NCI-H526 treated with DMSO at 0.1 percent for 48 hours (cell line): Measurements from ENCODE around the gene DDAH1.

Source experiments
- DNase-seq: peaks from one replicate; lab custom pipeline; 2025; lab: John Stamatoyannopoulos, UW

The DDAH1 gene

DNA sequence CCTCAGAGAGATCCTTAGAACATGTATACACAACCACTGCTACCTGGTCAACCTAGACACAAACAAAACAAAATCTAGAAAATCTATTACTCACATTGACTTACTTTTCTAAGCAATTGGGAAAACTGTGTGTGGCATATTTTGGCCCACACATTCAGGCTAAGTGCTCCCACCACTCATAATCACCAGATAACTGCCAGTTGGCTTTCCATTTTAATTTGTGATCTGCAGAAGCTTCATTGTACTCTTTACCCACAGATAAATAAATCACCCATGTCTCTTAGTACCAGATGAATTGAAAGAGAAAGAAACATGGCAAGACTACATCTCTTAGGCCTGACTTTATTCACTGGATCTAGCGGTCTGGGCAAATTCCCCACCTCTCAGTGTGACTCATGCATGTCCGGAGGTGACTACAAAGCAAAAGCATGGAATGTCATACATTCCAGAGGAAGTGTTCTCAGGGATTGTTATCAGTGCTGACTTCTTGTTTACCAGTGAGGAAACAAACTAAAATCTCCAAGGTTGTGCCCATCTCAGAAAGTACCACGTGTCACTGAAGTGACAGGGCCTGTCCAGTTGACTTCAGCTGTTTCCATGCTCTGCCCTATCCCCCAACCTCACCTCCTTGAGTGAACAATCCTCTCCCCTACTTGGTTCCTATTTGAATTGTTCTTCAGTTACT is 136.1 kb downstream of the DDAH1 start:
- no peak for DNase-seq

DNA sequence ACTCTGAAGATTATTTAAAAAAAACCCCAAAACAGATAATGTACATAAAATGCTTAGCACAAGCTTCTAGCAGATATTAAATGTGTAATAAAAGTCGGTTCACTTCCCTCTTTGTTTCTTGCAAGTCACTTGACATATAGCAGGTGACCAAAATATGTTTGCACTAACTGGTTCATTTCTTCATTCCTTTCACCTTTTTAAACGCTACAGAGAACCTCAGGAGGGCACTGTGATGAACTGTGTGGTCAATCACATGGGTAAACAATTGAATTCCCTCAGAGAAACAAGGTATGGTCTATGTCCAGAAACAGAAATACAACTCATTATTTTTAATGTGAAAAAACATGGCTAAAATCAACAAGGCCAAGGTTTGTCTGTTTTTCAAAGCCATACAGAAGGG is 137.2 kb downstream of the DDAH1 start:
- no peak for DNase-seq

DNA sequence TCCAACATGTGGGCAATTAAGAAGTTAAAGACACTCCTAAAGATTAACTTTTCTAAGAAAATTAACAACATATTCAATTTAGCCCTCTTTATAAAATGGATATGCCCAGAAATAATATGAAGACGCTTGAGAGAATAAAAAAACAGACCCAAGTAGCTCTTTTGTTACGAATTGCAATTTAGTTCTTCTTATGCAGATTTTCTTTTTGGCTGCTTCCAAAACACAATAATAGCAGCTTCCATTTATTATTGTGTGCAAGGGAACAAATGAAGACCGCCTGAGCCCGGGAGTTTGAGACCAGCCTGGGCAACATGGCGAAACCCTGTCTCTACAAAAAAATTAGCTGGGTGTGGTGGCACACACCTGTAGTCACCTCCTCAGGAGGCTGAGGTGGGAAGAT is 138.1 kb downstream of the DDAH1 start:
- no peak for DNase-seq

DNA sequence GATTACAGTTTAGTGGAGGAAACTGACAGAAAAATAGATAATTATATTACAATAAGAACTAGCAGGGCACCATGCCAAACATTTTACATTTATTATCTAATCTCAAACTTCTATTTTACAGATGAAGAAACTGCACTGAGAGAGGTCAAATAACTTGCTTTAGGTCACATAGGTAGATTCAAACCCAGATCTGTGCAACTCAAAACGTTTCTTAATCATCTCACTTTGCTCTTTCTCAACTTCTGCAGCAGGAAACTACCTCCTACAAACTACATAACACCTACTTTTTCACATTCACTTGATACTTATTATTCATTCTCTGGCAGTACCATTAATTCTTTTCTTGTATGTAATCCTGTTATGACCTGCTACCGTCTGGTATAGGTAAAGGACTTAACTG is 138.6 kb downstream of the DDAH1 start:
- no peak for DNase-seq

DNA sequence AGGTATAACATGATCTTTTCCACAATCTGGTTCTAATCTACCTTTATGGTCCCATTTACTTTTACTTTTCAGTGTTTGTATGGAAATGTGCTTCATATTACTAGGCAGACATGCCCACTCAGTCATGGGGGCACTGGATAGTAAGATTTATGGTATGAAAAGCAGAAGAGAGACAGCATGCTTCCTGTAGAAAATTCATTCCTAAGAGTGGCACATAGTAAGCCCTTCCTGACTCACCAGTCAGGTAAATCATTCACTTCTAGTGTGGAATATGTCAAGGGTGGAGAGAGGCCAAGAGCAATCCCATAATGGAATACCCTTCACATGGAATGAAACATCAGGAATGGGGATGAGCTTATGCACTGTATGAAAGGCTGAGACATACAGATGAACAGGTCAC is 139.0 kb downstream of the DDAH1 start:
- no peak for DNase-seq

DNA sequence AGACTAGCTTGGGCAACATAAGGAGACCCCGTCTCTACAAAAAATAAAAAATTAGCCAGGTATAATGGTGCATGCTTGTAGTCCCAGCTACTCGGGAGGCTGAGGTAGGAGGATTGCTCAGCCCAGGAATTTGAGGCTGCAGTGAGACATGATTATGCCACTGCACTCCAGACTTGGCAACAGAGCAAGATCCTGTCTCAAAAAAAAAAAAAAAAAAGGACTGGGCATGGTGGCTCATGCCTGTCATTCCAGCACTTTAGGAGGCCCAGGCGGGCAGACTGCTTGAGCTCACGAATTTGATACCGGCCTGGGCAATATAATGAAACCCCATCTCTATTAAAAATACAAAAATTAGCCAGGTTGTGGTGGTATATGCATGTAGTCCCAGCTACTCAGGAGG is 141.2 kb downstream of the DDAH1 start:
- DNase-seq = no peak

DNA sequence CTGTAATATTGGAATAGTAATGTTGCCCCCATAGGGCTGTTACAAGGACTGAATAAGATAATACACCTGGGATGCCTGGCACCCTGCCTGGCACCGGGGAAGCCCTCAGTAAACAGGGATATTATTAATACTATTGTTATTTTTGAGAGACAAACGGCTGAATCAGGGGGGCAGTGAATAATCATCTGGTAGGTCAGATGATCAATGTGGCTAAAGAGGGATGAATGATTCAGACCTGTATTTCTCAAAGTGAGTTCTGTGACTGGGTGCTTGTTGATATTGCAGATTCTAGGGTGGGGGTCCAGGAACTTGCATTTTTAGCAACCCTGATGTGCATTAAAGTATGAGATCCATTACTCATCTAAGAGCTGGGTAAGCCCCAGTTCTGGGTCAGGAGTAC is 142.3 kb downstream of the DDAH1 start:
- DNase-seq = no peak

DNA sequence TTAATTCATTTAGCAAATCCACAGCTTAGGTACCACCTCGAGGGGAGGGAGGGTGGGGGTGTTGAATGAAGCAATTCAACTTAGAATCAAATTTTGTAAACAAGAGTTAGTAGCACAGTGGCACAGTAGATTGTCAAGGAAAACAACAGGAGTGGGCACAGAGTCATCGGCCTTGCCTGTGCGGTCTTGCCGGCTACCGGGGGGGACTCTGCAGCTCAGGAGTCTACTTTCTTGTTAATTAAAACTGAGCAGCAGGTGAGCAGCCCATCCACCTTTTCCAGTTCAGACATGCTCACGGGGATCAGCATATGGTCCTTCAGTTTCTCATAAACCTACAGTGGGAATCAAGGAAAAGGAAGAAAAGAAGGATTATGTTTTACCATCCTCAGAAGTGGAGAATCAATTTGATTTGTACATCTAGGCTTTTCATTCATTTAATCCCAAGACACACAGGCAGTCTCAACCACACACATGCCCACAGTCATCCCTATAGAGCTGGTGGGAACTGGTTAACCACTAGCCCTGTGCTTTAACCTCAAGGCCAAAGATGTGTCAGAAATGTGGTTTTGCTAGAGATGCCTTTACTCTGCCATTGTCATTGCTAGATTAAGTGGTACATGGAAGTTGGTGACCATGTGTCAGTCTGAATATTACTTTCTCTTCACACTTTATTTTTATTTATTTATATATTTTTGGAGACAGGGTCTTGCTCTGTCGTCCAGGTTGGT is 143.6 kb downstream of the DDAH1 start:
- DNase-seq = no peak

DNA sequence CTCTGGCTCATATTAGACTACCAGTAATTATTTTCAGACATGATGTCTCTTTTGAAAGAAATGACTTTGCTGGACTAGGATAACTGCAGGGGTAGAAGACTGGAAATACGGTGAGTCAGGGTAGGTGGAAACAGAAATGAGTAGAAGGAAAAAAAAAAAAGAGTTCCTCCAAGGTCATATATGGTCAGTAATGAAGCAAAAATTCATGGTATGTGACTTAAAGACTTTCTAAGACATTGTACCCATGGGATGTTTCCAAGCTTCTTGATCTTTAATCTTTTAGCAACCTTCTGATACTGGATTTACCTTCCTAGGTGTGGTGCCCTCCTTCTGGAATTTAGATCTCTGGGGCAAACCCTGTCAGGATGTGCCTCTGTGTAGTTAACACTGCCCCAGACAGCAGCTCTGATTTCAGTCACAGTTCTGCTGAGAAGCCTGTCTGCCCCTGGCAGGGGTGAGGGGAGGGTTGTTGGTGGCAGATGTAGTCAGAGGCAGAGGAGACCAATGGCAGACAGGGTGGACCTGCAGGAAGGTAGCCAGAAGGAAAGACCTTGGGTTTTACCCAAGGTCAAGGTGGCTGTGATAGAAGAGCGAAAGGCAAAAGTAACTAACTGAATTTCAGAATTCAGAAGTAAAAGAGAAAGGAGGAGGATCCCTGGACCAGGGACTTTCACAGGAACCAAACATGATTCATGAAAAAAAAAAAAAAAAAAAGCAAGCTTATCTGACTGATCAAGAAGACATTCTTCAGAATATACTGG is 144.4 kb downstream of the DDAH1 start:
- DNase-seq = no peak

DNA sequence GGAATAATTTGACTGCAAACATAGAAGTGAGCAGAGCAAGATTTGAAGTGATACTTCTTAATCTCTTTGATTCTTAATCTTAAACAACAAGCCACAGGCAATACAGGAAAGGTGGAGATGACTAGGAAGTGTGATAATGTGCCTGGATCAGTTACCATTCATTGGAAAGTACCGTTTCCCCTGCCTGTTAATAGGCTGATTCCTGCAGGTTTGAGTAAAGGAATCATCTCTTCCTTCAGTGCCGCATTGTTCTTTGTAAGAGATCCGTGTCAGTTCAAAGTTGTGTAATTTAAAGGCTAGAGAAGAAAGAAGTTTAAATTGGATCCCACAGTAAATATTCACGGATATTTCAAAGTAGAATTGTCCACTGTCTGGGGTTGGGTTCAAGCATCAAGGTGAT is 145.0 kb downstream of the DDAH1 start:
- no peak for DNase-seq

DNA sequence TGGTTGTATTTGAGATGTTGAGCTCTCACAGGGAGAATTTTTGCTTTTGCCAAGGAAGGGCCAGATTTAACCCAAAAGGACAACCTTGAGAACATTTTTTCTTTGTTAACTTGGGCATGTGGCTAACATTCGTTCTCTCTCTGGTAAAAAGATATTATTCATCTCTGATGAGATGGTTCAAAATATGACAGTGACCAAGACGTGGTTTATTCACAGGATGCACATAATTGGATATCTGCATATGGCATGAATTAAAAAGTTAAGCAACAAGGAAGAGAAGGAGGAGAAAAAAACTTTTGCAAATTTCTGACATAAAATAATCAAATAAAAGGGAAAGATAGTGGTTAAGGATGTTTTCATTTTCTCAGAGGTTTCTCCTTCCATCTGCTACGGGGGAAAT is 145.5 kb downstream of the DDAH1 start:
- DNase-seq = no peak

DNA sequence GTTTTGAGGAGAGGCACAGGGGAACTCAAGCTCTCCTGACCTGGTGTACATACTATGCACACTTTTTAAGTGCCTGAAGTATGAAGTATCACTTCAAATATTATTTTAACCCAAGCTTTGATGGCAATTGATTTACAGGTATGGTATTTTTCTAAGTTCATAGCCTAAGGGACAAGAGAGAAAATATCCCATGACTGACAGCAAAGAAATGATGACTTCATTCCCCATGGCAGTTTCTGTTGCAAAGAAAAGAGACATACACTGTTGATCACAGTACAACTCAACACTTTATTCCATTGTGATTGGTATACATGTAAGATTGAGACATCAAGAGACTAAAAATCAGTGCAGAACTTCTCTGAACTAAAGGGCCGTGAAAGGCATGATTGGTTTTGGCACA is 146.7 kb downstream of the DDAH1 start:
- no peak for DNase-seq

DNA sequence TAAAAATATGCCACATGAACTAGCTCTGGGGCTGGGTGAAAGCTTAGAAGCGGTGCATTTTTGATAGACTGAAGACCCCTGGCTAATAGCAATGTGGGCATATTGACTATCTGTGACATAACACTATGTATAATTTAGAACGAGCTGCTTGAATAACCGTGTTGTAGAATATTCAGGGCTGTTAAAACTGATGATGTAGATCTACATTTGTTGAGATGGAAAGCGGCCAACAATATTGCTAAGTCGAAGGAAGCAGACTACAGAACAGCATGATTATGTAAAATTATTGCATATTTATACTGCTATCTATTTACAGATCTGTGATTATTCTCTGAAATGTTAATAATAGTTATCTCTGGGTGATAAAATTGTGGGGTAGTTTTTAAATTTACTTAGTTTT is 147.4 kb downstream of the DDAH1 start:
- no peak for DNase-seq

DNA sequence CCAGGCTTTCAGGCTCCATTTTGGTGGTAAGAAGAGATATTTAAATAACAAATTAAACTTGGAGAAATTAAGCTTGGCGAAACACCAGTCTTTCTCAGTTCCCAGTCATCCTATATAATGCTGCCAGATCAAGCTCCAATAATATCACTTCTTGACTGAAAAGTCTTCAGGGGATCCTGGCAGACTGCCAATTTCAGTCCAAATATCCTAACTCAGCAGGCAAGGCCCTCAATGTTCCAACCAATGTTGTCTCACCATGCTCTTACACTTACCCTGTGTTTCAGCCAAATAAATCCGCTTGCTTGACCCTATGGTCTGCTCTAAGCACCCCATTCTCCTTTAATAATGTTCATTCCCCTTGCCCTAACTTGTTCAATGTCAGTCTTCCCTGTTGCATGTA is 148.6 kb downstream of the DDAH1 start:
- DNase-seq = no peak

DNA sequence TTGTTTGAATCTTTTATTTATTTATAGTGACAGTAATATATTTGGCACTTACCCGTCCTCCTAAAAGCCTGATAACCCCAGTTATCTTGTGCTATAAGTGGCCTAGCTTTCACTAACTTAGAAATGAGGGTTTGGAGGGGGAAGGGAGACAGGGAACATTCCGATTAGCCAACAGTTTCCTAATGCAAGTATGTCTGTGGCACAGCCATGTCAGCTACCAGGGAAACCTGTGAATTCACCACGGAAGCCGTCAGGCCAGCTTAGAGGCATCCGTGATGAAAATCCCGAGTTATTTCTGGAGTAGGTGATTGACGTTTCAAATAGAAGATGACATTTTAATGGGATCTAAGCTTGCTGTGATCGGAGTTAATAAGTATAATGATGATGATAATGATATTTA is 149.2 kb downstream of the DDAH1 start:
- DNase-seq = no peak

DNA sequence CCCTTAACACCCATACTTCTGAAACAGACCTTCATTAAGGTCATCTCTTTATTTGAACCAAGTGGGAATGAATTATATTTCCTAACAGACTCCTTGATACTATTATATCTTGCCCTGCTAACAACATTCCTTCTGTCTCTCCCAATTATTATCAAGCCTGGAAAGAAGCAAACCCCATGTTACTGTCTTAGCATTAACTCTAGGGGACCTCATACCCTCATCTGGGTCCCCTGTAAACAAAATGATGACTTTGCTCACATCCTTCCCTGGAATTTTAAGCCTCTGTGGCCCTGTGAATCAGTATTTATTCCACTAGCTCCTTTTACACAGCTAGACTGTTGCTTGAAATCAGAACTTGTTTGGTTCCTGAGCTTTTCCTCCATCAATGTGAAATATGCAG is 150.2 kb downstream of the DDAH1 start:
- no peak for DNase-seq

DNA sequence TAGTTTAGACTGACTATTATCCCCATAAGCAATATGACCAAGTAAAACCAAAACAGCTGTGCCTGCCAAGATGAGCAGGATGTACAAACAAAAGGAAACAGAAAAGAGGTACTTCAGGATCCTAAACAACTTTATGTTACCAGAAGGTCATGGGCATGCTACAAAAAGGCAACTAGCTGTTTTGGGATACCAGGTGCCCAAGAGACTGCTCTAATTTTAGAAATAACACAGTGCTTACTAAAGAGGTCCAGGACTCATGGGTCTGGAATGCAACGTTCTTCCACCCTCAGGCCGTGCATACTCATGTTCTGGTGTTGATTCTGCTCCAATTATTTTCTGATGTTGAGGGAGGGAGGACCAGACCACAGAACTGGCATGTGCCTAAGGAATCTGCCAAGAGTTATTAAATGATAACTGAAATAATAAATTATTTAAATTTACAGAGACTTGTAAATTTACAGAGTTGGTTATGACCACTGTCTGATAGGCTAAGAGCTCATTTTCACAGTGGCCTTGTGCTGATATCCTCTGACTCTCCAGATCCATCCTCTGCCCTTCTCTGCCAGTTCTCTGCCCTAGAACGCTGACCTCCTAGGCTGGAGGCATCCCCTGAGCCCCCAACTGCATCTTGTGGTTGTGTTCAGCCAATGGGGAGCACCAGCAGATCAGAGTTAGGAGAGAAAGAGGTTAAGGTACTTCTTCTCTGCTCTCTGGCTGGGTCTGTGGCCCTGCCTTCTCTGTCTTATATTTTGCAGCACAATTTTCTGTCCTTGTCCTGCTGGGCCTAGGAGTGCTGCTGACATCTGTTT is 150.9 kb downstream of the DDAH1 start:
- DNase-seq = no peak

DNA sequence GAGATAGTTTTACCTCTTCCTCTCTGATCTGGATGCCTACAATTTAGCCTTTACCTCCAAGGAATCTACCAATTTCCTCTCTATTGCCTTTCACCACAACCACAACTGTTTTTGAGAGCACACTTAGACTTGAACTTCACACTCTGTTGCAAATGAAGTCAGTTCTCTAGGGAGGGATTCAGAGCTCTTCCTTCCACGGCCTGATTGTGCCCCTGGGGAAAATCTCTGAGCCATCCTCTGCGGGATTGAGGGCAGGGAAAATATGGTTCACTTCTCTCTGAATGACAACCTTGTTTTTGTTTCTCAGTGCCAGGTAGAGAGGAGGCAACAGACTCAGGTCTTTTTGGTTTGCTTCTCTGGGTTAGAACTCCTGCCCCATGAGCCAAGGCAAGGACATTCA is 153.1 kb downstream of the DDAH1 start:
- DNase-seq = no peak

DNA sequence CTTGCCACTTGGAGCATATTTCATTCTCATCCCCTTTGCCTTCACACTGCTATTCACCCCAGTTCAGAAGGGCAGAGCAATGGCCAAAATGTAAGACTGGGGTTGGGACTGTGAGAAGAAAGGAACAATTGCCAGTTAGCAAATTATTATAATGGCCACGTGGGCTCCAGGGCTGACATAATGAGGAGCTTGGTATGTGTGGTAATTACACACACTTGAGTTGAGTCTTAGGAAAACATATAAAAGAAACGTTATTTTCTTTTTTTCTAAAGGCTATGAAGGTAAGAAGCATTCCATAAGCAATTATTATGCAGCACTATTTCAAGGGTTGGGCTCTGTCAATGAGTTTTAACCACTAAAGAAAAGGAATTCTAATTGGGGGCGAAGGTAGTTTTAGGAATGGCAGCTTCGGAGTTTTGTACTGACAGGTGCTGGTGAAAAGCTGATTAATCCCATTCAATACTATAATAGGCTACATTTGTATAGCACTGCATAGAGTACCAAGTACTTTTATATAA is 156.1 kb downstream of the DDAH1 start:
- no peak for DNase-seq

DNA sequence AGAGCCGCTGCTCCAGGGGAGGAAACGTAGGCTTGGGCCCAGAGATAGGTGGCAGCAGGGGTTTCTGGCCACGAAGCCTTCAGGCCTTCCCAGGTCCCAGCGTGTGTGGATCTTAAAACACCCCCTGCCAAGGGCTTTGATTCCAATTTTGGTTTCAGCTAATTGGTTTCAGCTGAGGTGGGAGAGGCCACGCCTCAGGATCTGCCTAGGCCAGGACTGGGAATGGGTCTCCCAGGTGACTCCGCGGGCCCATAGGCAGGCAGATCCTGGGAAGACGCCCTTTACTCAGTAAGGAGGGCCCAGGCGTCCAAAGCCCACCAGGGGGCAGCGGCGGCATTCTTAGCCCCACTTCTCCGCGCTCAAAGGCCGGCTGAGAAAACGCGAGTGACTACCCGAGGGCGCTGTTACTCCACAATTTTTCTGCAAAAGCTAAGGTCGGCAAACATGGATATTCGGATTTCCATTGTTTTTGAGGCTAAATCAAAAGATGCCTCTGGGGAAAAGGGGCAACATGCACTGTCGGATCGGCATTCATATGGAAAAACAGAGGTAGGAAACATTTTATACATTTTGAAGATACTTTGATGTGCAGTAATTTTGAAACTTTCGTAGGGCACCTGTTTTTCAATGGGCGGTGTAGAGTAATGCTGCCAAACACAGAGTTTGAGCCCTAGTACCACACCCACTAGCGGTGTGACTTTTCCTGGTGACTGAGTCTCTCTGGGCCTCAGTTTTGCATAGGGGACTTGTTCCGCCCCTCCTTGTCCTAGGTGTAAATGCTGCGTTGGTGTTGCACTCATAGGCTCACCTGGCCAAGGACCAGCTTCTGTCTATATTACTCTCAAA is 156.7 kb downstream of the DDAH1 start:
- peak; percentile 64 for DNase-seq

DNA sequence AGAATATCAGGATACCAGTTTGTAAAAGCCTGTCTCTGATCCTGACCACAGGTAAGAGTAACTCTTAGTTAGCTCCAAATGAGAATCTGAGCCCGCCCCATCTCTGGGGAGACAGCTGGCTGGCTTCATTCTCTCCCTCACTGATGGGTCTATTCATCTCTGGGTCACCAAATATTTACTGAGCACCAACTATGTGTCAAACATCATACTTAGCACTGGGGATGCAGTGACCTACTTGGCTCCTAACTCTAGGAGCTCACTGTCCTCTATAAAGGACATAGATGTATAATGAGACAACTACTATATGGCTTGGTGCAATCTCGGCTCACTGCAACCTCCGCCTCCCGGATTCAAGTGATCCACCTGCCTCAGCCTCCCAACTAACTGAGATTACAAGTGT is 158.7 kb downstream of the DDAH1 start:
- no peak for DNase-seq
